Measurements from ENCODE around the gene CNGA3. TPM values are rescaled to one million over a fixed set of nuclear protein-coding genes. Genes with fewer than 3 reads are reported as not detected.

CNGA3 gene
- total and polyA plus RNA-seq, 10 of the 15 experiments (the other 5 are each of a cell fraction or from before 2014, with no cell fraction given) = not detected

DNA sequence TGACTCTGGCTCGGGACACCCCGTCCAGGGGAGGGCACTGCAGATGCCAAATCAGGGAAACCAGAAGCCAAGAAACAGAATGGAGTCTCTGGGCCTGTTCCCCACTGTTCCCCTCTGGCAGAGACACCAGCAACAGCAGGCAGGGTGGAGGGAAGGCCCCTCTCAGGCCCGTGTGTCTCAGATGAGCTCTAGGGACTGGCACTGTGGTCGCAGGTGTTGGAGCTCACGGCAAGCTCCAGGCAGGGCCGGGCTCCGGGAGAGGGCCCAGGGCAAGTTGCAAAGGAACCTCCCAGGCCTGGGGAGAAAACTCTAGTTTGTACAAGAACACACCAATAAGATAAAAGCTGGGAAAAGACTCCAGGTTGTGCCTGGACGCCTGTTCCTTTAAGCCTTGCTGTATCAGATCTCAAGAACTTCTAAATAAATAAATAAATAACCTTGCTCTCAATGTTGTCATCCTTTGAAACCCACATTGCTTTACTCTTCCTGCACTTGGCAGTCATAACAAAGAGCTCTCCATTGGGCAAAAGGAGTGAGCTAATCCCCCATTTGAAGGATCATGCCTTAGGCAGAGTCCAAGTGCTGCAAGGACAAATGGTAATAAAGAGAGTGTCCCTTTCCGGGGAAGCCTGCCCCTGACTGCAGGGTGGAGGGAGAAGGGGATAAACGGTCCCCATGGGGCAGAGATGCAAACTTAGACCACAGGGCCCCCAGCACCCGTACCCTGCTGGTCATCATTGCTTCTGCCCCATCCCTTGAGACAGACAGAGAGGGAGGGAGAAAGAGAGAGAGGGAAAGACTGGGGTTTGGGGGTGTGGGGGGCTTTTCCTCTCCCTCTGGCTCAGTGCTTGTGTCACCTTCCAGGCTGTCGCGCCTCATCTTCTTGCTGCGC, 33.3 kb downstream of the CNGA3 start:
- RAD21 ChIA-PET (ENCODE audit: unreplicated experiment) = no interaction called here
- no TSS peak for BruUV-seq (replicated peaks)
- no peak overlapping the region for H3K4me3 ChIP-seq
- POLR2A ChIA-PET = no interaction called here
- H3K4me1 ChIP-seq (ENCODE audit: control insufficient read depth, insufficient read depth, low read length) = no peaks in the 10 kb centered on the region
- SMC1A ChIA-PET (ENCODE audit: uncharacterized antibody, unreplicated experiment) = interaction anchor here (0.8 to 1.5 kb wide), 2 partner anchors 16 to 670 kb away, joined by 3 to 4 read pairs; no protein-coding TSS in a partner anchor
- no peak for FAIRE-seq
- H2AFZ ChIP-seq (ENCODE audit: control insufficient read depth, low read depth, low read length) = no peak overlapping the region
- no peaks in the 10 kb centered on the region for H4K20me1 ChIP-seq (ENCODE audit: control insufficient read depth, insufficient read depth)
- intact Hi-C loops (cut with micrococcal nuclease; ENCODE audit: unreplicated experiment) = loop anchor here (10.0 kb wide), 1 partner anchor 425 kb away; no protein-coding TSS in a partner anchor
- CTCF ChIA-PET = interaction anchor here (1.2 kb wide), 1 partner anchor 573 kb away, joined by 4 read pairs; no protein-coding TSS in a partner anchor
- no peak for ATAC-seq
- H3K36me3 ChIP-seq (ENCODE audit: control insufficient read depth in 2 of 2, insufficient read depth in 2 of 2, low read length in 1 of 2) = no peaks in the 10 kb centered on the region
- no peak overlapping the region for H3K27ac ChIP-seq (ENCODE audit: control insufficient read depth, insufficient read depth)
- DNase-seq (ENCODE audit: low read depth, low spot score) = no peak
- TF ChIP-seq NFYA (IDR thresholded peaks at IDR 0.05; ENCODE audit: borderline replicate concordance, low read depth, low read length) = no peak
- no peak for TF ChIP-seq SIN3A (IDR thresholded peaks at IDR 0.05; ENCODE audit: low read depth, low read length)
- no peak for TF ChIP-seq RAD51 (IDR thresholded peaks at IDR 0.05)
- TF ChIP-seq IRF4 (IDR thresholded peaks at IDR 0.05; ENCODE audit: low read depth, low read length) = no peak
- TF ChIP-seq BRCA1 (IDR thresholded peaks at IDR 0.05; ENCODE audit: low read depth, low read length) = no peak
- TF ChIP-seq PAX8 (IDR thresholded peaks at IDR 0.05) = no peak
- H3K4me2 ChIP-seq (ENCODE audit: control insufficient read depth, insufficient read depth) = no peak overlapping the region
- H3K9ac ChIP-seq (ENCODE audit: control insufficient read depth, insufficient read depth, low read length) = no peak overlapping the region
- in situ Hi-C loops (cut with MboI) = loop anchor here (5.0 to 10.0 kb wide), 2 partner anchors 572 to 645 kb away; no protein-coding TSS in a partner anchor
- 45% methylated on average over 14 of the region's 14 CpGs for WGBS (ENCODE audit: insufficient coverage, insufficient replicate concordance, low lambda C conversion rate, missing lambda C conversion rate)
- no peaks in the 10 kb centered on the region for H3K79me2 ChIP-seq (ENCODE audit: control insufficient read depth, insufficient read depth, low read length)
- peaks cover 0 to 7% of the 10 kb centered on the region in 2 experiments; a peak in 3 of 4 replicates for H3K27me3 ChIP-seq (replicated peaks in 1 of 2; ENCODE audit: control insufficient read depth in 2 of 2, insufficient read depth in 2 of 2, low read length in 1 of 2)
- H3K9me3 ChIP-seq (replicated peaks; ENCODE audit: control insufficient read depth, insufficient read depth, low read length) = no peaks in the 10 kb centered on the region

DNA sequence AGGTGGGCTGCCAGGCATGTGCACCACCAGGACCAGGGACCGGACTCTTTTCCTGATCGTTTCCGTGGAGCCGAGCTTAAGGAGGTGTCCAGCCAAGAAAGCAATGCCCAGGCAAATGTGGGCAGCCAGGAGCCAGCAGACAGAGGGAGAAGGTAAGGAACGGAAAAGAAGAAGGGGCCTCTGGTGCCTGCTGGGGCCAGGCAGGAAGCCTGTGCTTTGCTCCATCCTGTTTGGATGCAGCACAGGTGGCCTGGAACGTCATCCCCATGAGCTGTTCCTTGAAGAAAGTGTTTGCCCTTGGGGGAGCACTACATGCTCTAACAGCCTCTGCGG, 33.9 kb downstream of the CNGA3 start:
- no peak overlapping the region for H3K9ac ChIP-seq (ENCODE audit: control insufficient read depth, insufficient read depth, low read length)
- no peak overlapping the region for H3K4me2 ChIP-seq (ENCODE audit: control insufficient read depth, insufficient read depth)
- no peak overlapping the region for H3K27ac ChIP-seq (ENCODE audit: control insufficient read depth, insufficient read depth)
- FAIRE-seq (no peak), DNase-seq (ENCODE audit: low read depth, low spot score) (no peak), ATAC-seq (no peak)
- 48% methylated on average over 7 of the region's 7 CpGs for WGBS (ENCODE audit: insufficient coverage, insufficient replicate concordance, low lambda C conversion rate, missing lambda C conversion rate)
- BruUV-seq (replicated peaks) = no TSS peak
- H4K20me1 ChIP-seq (ENCODE audit: control insufficient read depth, insufficient read depth) = no peaks in the 10 kb centered on the region
- intact Hi-C loops (cut with micrococcal nuclease; ENCODE audit: unreplicated experiment) (loop anchor here (10.0 kb wide), 1 partner anchor 425 kb away; no protein-coding TSS in a partner anchor), in situ Hi-C loops (cut with MboI) (loop anchor here (5.0 to 10.0 kb wide), 2 partner anchors 573 to 645 kb away; no protein-coding TSS in a partner anchor)
- CTCF ChIA-PET = interaction anchor here (1.2 kb wide), 1 partner anchor 638 kb away, joined by 4 read pairs; no protein-coding TSS in a partner anchor
- SMC1A ChIA-PET (ENCODE audit: uncharacterized antibody, unreplicated experiment) = no interaction called here
- RAD21 ChIA-PET (ENCODE audit: unreplicated experiment) = no interaction called here
- no peaks in the 10 kb centered on the region for H3K79me2 ChIP-seq (ENCODE audit: control insufficient read depth, insufficient read depth, low read length)
- no peak overlapping the region for H3K4me3 ChIP-seq
- H3K27me3 ChIP-seq (replicated peaks in 1 of 2; ENCODE audit: control insufficient read depth in 2 of 2, insufficient read depth in 2 of 2, low read length in 1 of 2) = peaks cover 0 to 7% of the 10 kb centered on the region in 2 experiments; a peak in 3 of 4 replicates
- no peaks in the 10 kb centered on the region for H3K4me1 ChIP-seq (ENCODE audit: control insufficient read depth, insufficient read depth, low read length)
- H3K36me3 ChIP-seq (ENCODE audit: control insufficient read depth in 2 of 2, insufficient read depth in 2 of 2, low read length in 1 of 2) = no peaks in the 10 kb centered on the region
- POLR2A ChIA-PET = no interaction called here
- no peaks in the 10 kb centered on the region for H3K9me3 ChIP-seq (replicated peaks; ENCODE audit: control insufficient read depth, insufficient read depth, low read length)
- H2AFZ ChIP-seq (ENCODE audit: control insufficient read depth, low read depth, low read length) = no peak overlapping the region
- TF ChIP-seq, protein P1, sequence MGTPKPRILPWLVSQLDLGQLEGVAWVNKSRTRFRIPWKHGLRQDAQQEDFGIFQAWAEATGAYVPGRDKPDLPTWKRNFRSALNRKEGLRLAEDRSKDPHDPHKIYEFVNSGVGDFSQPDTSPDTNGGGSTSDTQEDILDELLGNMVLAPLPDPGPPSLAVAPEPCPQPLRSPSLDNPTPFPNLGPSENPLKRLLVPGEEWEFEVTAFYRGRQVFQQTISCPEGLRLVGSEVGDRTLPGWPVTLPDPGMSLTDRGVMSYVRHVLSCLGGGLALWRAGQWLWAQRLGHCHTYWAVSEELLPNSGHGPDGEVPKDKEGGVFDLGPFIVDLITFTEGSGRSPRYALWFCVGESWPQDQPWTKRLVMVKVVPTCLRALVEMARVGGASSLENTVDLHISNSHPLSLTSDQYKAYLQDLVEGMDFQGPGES (IDR thresholded peaks at IDR 0.05) = no peak
- TF ChIP-seq, protein P2, sequence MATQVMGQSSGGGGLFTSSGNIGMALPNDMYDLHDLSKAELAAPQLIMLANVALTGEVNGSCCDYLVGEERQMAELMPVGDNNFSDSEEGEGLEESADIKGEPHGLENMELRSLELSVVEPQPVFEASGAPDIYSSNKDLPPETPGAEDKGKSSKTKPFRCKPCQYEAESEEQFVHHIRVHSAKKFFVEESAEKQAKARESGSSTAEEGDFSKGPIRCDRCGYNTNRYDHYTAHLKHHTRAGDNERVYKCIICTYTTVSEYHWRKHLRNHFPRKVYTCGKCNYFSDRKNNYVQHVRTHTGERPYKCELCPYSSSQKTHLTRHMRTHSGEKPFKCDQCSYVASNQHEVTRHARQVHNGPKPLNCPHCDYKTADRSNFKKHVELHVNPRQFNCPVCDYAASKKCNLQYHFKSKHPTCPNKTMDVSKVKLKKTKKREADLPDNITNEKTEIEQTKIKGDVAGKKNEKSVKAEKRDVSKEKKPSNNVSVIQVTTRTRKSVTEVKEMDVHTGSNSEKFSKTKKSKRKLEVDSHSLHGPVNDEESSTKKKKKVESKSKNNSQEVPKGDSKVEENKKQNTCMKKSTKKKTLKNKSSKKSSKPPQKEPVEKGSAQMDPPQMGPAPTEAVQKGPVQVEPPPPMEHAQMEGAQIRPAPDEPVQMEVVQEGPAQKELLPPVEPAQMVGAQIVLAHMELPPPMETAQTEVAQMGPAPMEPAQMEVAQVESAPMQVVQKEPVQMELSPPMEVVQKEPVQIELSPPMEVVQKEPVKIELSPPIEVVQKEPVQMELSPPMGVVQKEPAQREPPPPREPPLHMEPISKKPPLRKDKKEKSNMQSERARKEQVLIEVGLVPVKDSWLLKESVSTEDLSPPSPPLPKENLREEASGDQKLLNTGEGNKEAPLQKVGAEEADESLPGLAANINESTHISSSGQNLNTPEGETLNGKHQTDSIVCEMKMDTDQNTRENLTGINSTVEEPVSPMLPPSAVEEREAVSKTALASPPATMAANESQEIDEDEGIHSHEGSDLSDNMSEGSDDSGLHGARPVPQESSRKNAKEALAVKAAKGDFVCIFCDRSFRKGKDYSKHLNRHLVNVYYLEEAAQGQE (IDR thresholded peaks at IDR 0.05; ENCODE audit: low read depth, low read length) = no peak
- TF ChIP-seq MEF2B (IDR thresholded peaks at IDR 0.05; ENCODE audit: partially characterized antibody, poor library complexity, severe bottlenecking) = no peak
- TF ChIP-seq RBBP5 (conservative IDR thresholded peaks at IDR 0.05) = no peak
- no peak for TF ChIP-seq JUND (IDR thresholded peaks at IDR 0.05; ENCODE audit: low read depth, low read length)
- TF ChIP-seq EZH2 (IDR thresholded peaks at IDR 0.05; ENCODE audit: borderline replicate concordance, control insufficient read depth, low read depth, low read length) = no peak
